Measurements from ENCODE around the gene UCP2.

The UCP2 gene

DNA sequence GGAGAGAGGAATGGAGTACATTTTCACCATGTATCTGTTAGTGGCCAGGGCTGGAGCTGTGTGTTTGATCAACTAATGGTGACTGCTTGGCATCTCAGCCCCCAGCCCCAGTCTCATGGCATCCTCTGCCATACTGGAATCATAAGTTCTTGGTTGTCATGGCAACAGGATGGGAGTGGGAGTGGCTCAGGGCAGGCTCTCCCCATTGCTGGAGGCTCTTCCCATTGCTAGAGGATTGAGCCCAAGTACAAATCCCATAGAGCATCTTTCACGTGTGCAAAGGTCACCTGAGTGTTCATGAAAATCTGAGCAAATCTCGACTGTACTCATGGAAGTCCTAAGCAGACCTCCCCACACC is 16.9 kb downstream of the UCP2 start:
- TF ChIP-seq, protein P1, sequence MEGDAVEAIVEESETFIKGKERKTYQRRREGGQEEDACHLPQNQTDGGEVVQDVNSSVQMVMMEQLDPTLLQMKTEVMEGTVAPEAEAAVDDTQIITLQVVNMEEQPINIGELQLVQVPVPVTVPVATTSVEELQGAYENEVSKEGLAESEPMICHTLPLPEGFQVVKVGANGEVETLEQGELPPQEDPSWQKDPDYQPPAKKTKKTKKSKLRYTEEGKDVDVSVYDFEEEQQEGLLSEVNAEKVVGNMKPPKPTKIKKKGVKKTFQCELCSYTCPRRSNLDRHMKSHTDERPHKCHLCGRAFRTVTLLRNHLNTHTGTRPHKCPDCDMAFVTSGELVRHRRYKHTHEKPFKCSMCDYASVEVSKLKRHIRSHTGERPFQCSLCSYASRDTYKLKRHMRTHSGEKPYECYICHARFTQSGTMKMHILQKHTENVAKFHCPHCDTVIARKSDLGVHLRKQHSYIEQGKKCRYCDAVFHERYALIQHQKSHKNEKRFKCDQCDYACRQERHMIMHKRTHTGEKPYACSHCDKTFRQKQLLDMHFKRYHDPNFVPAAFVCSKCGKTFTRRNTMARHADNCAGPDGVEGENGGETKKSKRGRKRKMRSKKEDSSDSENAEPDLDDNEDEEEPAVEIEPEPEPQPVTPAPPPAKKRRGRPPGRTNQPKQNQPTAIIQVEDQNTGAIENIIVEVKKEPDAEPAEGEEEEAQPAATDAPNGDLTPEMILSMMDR (IDR thresholded peaks at IDR 0.05; ENCODE audit: low read depth, low read length, missing control alignments): no peak
- no peak for DNase-seq (ENCODE audit: low read depth)
- H3K4me3 ChIP-seq (ENCODE audit: low read depth, low read length): no peak overlapping the region

DNA sequence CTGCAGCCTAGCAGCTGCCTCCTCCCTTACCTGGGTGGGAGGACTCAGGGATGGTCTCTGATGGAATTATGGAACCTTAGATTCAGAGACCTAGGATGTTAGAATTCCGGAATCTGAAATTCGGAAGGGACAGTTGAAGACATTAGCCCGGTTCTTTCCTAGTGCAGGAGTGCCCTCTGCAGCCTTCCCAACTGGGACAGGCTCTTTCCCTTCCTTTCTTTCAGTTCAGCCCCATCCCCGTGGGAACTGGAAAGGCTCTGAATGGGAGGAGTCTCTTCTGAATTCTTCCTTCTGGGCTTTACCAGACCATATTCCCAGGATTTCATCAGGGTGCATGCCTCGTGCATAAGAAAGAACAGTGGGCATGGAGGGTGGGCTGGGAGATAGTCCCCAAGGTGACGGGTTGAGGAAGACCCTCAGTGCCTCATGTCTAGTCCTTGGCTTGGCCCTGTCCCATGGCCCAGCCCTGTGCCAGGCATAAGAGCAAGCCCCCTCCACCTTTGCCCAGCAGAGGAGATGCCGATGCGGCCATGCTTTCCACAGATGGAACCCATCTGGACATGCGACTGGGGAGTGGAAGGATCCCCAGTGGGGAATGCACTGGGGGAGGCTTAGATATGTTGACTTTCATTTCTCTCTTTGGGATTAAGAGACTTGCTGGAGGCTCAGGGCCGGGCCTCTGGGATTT is 17.4 kb downstream of the UCP2 start:
- H3K4me3 ChIP-seq (ENCODE audit: low read depth, low read length): no peak overlapping the region

DNA sequence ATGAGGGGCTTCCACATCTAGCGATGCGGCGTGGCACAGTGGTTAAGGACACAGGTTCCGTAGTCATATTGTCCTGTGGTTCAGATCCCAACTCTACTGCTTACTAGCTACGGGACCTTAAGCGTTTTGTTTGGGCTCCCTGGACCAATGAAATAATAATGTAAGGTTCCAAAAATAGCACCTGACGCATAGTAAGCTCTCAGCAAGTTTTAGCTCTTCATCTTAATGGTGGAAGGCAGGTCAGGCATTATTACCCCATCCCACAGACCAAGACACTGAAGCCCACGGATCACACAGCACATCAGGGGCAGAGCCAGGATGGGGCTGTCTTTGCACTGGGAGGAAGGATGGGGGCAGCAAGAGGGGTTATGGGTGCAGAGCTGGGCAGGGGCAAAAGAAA is 18.8 kb downstream of the UCP2 start:
- no peak overlapping the region for H3K4me3 ChIP-seq (ENCODE audit: low read depth, low read length)
- TF ChIP-seq, protein P1 (IDR thresholded peaks at IDR 0.05; ENCODE audit: low read depth, low read length, missing control alignments): no peak
- DNase-seq (ENCODE audit: low read depth): no peak

More for the DNA sequence above, 17.4 kb downstream of the UCP2 start:
- TF ChIP-seq, protein P1 (IDR thresholded peaks at IDR 0.05; ENCODE audit: low read depth, low read length, missing control alignments): no peak
- DNase-seq (ENCODE audit: low read depth): no peak

- no peak for DNase-seq (ENCODE audit: low read depth)
- H3K4me3 ChIP-seq (ENCODE audit: low read depth, low read length): no peak overlapping the region
- TF ChIP-seq, protein P1 (IDR thresholded peaks at IDR 0.05; ENCODE audit: low read depth, low read length, missing control alignments): no peak
Observed at GRCh38 chr11:73962101-73962705, 20.4 kb downstream of the UCP2 start.

GRCh38 chr11:73961321-73961720 is 21.3 kb downstream of the UCP2 start:
- DNase-seq (ENCODE audit: low read depth): no peak
- no peak overlapping the region for H3K4me3 ChIP-seq (ENCODE audit: low read depth, low read length)
- TF ChIP-seq, protein P1 (IDR thresholded peaks at IDR 0.05; ENCODE audit: low read depth, low read length, missing control alignments): no peak

DNA sequence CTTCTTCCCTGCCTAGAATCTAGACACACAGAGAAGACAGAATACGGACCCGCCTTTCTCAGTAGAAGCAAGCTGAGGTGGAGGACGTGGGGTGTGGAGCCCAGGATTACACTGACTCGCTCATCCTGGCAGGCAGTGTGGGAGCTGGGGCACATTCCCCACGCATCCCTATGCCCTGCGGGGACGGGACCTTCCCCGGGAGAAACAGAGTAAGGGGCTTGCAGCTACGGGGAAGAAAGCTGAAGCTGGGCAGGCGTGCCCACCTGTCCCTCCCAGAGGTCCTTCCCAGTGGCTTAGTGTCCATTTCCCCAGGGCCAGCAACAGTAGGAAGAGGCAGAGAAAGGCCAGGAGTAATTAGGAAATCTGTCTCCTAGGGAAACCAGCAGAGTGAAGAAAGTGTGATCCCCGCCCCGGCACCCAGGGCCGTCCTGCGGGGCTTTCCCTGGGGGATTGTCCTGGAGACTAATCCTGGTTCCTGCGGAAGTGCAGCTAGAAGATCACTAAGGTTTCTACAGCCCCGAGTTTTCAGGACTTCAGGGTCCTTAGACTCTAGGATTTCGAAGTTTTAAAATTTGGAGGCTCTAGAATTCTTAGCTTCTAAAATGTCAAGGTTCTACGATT is 24.0 kb downstream of the UCP2 start:
- no peak for DNase-seq (ENCODE audit: low read depth)
- TF ChIP-seq, protein P1 (IDR thresholded peaks at IDR 0.05; ENCODE audit: low read depth, low read length, missing control alignments): no peak
- H3K4me3 ChIP-seq (ENCODE audit: low read depth, low read length): no peak overlapping the region
